Lower leg skin (tissue), 3 donors: Measurements from ENCODE around the gene ABCA1.

Experiments
- POLR2A ChIP-seq, 2 donors: fragments of 450-650 bp; IDR thresholded peaks; one replicate each; pipeline ENCODE4 v1.6.1; 2016 to 2017; ENCODE audit warnings: antibody characterized with exemption in 2 of 2, mild to moderate bottlenecking in 1 of 2, moderate library complexity in 1 of 2
- TF ChIP-seq, protein P1 (sequence below), 3 donors: fragments of 450-650 bp; IDR thresholded peaks; one replicate each; pipeline ENCODE4 v1.5.1; 2016; ENCODE audit warnings: antibody characterized with exemption in 3 of 3, mild to moderate bottlenecking in 3 of 3, moderate library complexity in 2 of 3

DNA sequence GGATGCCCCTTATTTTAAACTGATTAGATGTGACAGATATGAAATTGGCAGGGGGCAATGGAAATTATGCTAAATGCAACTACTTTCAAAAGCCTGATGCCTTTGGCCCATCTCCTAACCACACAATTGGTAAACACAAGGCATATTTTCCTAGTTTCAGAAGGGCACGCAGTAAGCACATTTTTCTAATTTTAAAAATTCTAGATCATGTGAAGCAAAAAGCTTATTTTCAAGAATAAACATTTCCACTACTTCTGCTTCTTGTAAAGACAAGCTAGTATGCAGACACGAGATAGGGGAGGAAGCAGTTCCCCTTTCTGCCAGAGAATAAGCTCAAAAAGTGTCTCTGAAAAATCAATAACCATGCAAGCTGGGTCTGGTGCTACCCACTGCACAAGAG, 67.7 kb downstream of the ABCA1 start:
- TF ChIP-seq, protein P1, sequence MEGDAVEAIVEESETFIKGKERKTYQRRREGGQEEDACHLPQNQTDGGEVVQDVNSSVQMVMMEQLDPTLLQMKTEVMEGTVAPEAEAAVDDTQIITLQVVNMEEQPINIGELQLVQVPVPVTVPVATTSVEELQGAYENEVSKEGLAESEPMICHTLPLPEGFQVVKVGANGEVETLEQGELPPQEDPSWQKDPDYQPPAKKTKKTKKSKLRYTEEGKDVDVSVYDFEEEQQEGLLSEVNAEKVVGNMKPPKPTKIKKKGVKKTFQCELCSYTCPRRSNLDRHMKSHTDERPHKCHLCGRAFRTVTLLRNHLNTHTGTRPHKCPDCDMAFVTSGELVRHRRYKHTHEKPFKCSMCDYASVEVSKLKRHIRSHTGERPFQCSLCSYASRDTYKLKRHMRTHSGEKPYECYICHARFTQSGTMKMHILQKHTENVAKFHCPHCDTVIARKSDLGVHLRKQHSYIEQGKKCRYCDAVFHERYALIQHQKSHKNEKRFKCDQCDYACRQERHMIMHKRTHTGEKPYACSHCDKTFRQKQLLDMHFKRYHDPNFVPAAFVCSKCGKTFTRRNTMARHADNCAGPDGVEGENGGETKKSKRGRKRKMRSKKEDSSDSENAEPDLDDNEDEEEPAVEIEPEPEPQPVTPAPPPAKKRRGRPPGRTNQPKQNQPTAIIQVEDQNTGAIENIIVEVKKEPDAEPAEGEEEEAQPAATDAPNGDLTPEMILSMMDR (IDR thresholded peaks at IDR 0.05): no peak
- TF ChIP-seq POLR2A (IDR thresholded peaks at IDR 0.05): no peak
